GM23338 (cell line): ENCODE results near the gene CELF2. TPM values are rescaled to one million over a fixed set of nuclear protein-coding genes. Genes with fewer than 3 reads are reported as not detected.

Experiments
- ATAC-seq: fragments of 200-7000 bp; cut with Tn5 transposase; 3 replicates; pipeline ENCODE4 v1.9.1; 2020
- DNase-seq: peaks from one replicate; pipeline ENCODE4 v3.0.0-alpha.2; 2015; ENCODE audit warnings: low spot score
- H2AFZ ChIP-seq: fragments of 200-600 bp; sonication (generic); 2 replicates; pipeline ENCODE4 v1.8.0; 2016; ENCODE audit warnings: antibody characterized with exemption, mild to moderate bottlenecking, moderate library complexity
- H3F3A ChIP-seq: fragments of 200-600 bp; sonication (generic); replicated peaks from 2 replicates; pipeline ENCODE4 v1.8.0; 2017; ENCODE audit warnings: antibody characterized with exemption, mixed run types, low read depth
- H3K27ac ChIP-seq: fragments of 200-600 bp; sonication (generic); 2 replicates; pipeline ENCODE4 v1.6.1; 2016; ENCODE audit warnings: low read depth
- H3K27me3 ChIP-seq: fragments of 200-600 bp; sonication (generic); 2 replicates; pipeline ENCODE4 v1.8.0; 2016; ENCODE audit warnings: mild to moderate bottlenecking, mixed run types, moderate library complexity; ENCODE audit not compliant: insufficient read depth
- H3K36me3 ChIP-seq: fragments of 200-600 bp; sonication (generic); 2 replicates; pipeline ENCODE4 v1.8.0; 2016; ENCODE audit warnings: mild to moderate bottlenecking; ENCODE audit not compliant: insufficient read depth
- H3K4me1 ChIP-seq: fragments of 200-600 bp; sonication (generic); 2 replicates; pipeline ENCODE4 v1.8.0; 2016; ENCODE audit warnings: mild to moderate bottlenecking, moderate library complexity; ENCODE audit not compliant: insufficient read depth
- H3K4me2 ChIP-seq: fragments of 200-600 bp; sonication (generic); 2 replicates; pipeline ENCODE4 v1.7.1; 2017; ENCODE audit warnings: mixed run types
- H3K4me3 ChIP-seq: fragments of 200-600 bp; sonication (generic); 2 replicates; pipeline ENCODE4 v1.6.1; 2016; ENCODE audit warnings: mixed run types
- H3K79me2 ChIP-seq: fragments of 200-600 bp; sonication (generic); replicated peaks from 2 replicates; pipeline ENCODE4 v1.8.0; 2017; ENCODE audit warnings: mild to moderate bottlenecking; ENCODE audit not compliant: insufficient read depth
- H3K9me2 ChIP-seq: fragments of 200-600 bp; sonication (generic); 2 replicates; pipeline ENCODE4 v1.8.0; 2017; ENCODE audit not compliant: insufficient read depth
- H4K20me1 ChIP-seq: fragments of 200-600 bp; sonication (generic); replicated peaks from 2 replicates; pipeline ENCODE4 v1.8.0; 2017; ENCODE audit warnings: mild to moderate bottlenecking; ENCODE audit not compliant: insufficient read depth
- H3K27ac Mint-ChIP-seq: 2 replicates; pipeline ENCODE4 v1.8.0; 2020; ENCODE audit warnings: inconsistent platforms, mild to moderate bottlenecking, moderate library complexity, mixed read lengths
- H3K27me3 Mint-ChIP-seq: 3 replicates; pipeline ENCODE4 v1.8.0; 2022; ENCODE audit warnings: low read depth, mild to moderate bottlenecking, moderate library complexity, mixed read lengths, inconsistent platforms; ENCODE audit not compliant: insufficient read depth, poor library complexity
- H3K36me3 Mint-ChIP-seq: 3 replicates; pipeline ENCODE4 v1.8.0; 2021; ENCODE audit warnings: low read depth, mild to moderate bottlenecking, inconsistent platforms, moderate library complexity, mixed read lengths
- H3K4me1 Mint-ChIP-seq: 3 replicates; pipeline ENCODE4 v1.8.0; 2020; ENCODE audit warnings: mild to moderate bottlenecking, inconsistent platforms, mixed read lengths
- H3K4me3 Mint-ChIP-seq: 3 replicates; pipeline ENCODE4 v1.8.0; 2021; ENCODE audit warnings: moderate library complexity, mild to moderate bottlenecking, inconsistent platforms, mixed read lengths
- H3K9me3 Mint-ChIP-seq: 3 replicates; pipeline ENCODE4 v1.8.0; 2020; ENCODE audit warnings: moderate library complexity, mild to moderate bottlenecking, inconsistent platforms, mixed read lengths
- CTCF ChIP-seq, 2 experiments: fragments of 200-600 bp in 1 of 2; sonication (generic) in 1 of 2; conservative IDR thresholded peaks; 2 replicates each; pipeline versions ENCODE4 v1.5.1 to v1.6.1; 2016 to 2017; ENCODE audit warnings: antibody characterized with exemption in 2 of 2, low read depth in 2 of 2, mild to moderate bottlenecking in 2 of 2, moderate library complexity in 1 of 2
- EZH2 ChIP-seq: fragments of 200-600 bp; sonication (generic); IDR thresholded peaks from one replicate; pipeline ENCODE4 v1.8.0; 2017; ENCODE audit warnings: antibody characterized with exemption, mild to moderate bottlenecking, low read depth; ENCODE audit not compliant: unreplicated experiment
- EZH2phosphoT487 ChIP-seq: fragments of 200-600 bp; sonication (generic); IDR thresholded peaks from one replicate; pipeline ENCODE4 v1.8.1; 2018; ENCODE audit warnings: antibody characterized with exemption; ENCODE audit not compliant: unreplicated experiment
- REST ChIP-seq: IDR thresholded peaks from one replicate; pipeline ENCODE4 v1.6.1; 2018; ENCODE audit warnings: antibody characterized with exemption; ENCODE audit not compliant: unreplicated experiment
- STAT1 ChIP-seq: IDR thresholded peaks from one replicate; pipeline ENCODE4 v1.6.1; 2016; ENCODE audit warnings: antibody characterized with exemption; ENCODE audit not compliant: unreplicated experiment
- ZNF114 ChIP-seq: fragments of 250-450 bp; sonication (Bioruptor Pico); IDR thresholded peaks from 2 replicates; pipeline ENCODE4 v1.5.0; 2020; ENCODE audit warnings: mild to moderate bottlenecking, moderate library complexity
- polyA plus RNA-seq: library from polyadenylated mRNA; unstranded; fragments of >200 nt; fragmentation: Nextera tagmentation; extraction: Ambion mirVana; gene quantifications from 2 replicates; pipeline ENCODE4 v1.2.1, GENCODE V29; 2016
- total RNA-seq: library from RNA; depleted of rRNA; stranded (reverse); fragments of >200 nt; shearing (Covaris generic); gene quantifications from 2 replicates; pipeline ENCODE4 v1.2.3, GENCODE V29; 2014
- TF ChIP-seq, protein P1 (sequence below): fragments of 250-450 bp; sonication (Bioruptor Pico); IDR thresholded peaks from 2 replicates; pipeline ENCODE4 v1.5.0; 2020; ENCODE audit warnings: mild to moderate bottlenecking, moderate library complexity

The CELF2 gene
- total and polyA plus RNA-seq, 2 experiments from 2014 or later, result 18.1 to 22.5 TPM

- H3K79me2 ChIP-seq, result no peaks in the 10 kb centered on the region
- ATAC-seq, result no peak
- H3K4me1 ChIP-seq, result peaks cover 32% of the 10 kb centered on the region
- H3K27ac Mint-ChIP-seq, result peak overlapping the region; percentile 7
- H3K27ac ChIP-seq, result no peak overlapping the region
- 0 out of 2 replicates have a peak overlapping the region, but pooled peaks have one; percentile 20 for H3K4me3 ChIP-seq
- peaks cover 36% of the 10 kb centered on the region for H3K4me1 Mint-ChIP-seq
- no peak for DNase-seq
- no peaks in the 10 kb centered on the region for H3K9me2 ChIP-seq
- H4K20me1 ChIP-seq, result no peaks in the 10 kb centered on the region
- no peaks in the 10 kb centered on the region for H3K36me3 Mint-ChIP-seq
- H3K4me2 ChIP-seq, result peak overlapping the region; percentile 70
- no peak overlapping the region; the same call in 2 of the 3 replicates for H3K4me3 Mint-ChIP-seq
- H3F3A ChIP-seq, result no peaks in the 10 kb centered on the region
- H3K9me3 Mint-ChIP-seq, result no peaks in the 10 kb centered on the region
- no peaks in the 10 kb centered on the region for H3K36me3 ChIP-seq
- TF ChIP-seq CTCF (conservative IDR thresholded peaks at IDR 0.05; ENCODE audit: low read depth in 2 of 2) (no peak), REST (no peak), EZH2 (no peak), STAT1 (no peak), ZNF114 (no peak), EZH2phosphoT487 (no peak)
- TF ChIP-seq, protein P1, sequence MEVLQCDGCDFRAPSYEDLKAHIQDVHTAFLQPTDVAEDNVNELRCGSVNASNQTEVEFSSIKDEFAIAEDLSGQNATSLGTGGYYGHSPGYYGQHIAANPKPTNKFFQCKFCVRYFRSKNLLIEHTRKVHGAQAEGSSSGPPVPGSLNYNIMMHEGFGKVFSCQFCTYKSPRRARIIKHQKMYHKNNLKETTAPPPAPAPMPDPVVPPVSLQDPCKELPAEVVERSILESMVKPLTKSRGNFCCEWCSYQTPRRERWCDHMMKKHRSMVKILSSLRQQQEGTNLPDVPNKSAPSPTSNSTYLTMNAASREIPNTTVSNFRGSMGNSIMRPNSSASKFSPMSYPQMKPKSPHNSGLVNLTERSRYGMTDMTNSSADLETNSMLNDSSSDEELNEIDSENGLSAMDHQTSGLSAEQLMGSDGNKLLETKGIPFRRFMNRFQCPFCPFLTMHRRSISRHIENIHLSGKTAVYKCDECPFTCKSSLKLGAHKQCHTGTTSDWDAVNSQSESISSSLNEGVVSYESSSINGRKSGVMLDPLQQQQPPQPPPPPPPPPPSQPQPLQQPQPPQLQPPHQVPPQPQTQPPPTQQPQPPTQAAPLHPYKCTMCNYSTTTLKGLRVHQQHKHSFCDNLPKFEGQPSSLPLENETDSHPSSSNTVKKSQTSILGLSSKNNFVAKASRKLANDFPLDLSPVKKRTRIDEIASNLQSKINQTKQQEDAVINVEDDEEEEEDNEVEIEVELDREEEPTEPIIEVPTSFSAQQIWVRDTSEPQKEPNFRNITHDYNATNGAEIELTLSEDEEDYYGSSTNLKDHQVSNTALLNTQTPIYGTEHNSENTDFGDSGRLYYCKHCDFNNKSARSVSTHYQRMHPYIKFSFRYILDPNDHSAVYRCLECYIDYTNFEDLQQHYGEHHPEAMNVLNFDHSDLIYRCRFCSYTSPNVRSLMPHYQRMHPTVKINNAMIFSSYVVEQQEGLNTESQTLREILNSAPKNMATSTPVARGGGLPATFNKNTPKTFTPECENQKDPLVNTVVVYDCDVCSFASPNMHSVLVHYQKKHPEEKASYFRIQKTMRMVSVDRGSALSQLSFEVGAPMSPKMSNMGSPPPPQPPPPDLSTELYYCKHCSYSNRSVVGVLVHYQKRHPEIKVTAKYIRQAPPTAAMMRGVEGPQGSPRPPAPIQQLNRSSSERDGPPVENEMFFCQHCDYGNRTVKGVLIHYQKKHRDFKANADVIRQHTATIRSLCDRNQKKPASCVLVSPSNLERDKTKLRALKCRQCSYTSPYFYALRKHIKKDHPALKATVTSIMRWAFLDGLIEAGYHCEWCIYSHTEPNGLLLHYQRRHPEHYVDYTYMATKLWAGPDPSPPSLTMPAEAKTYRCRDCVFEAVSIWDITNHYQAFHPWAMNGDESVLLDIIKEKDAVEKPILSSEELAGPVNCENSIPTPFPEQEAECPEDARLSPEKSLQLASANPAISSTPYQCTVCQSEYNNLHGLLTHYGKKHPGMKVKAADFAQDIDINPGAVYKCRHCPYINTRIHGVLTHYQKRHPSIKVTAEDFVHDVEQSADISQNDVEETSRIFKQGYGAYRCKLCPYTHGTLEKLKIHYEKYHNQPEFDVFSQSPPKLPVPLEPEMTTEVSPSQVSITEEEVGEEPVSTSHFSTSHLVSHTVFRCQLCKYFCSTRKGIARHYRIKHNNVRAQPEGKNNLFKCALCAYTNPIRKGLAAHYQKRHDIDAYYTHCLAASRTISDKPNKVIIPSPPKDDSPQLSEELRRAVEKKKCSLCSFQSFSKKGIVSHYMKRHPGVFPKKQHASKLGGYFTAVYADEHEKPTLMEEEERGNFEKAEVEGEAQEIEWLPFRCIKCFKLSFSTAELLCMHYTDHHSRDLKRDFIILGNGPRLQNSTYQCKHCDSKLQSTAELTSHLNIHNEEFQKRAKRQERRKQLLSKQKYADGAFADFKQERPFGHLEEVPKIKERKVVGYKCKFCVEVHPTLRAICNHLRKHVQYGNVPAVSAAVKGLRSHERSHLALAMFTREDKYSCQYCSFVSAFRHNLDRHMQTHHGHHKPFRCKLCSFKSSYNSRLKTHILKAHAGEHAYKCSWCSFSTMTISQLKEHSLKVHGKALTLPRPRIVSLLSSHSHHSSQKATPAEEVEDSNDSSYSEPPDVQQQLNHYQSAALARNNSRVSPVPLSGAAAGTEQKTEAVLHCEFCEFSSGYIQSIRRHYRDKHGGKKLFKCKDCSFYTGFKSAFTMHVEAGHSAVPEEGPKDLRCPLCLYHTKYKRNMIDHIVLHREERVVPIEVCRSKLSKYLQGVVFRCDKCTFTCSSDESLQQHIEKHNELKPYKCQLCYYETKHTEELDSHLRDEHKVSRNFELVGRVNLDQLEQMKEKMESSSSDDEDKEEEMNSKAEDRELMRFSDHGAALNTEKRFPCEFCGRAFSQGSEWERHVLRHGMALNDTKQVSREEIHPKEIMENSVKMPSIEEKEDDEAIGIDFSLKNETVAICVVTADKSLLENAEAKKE (CRISPR knock-in tag), result no peak
- no peak overlapping the region for H2AFZ ChIP-seq
- H3K27me3 Mint-ChIP-seq, result peaks cover 4% of the 10 kb centered on the region
- H3K27me3 ChIP-seq, result no peaks in the 10 kb centered on the region
These were observed 312.8 kb downstream of the CELF2 start for GRCh38 chr10:11330383-11331045.
